ENCODE data around the gene PRPSAP1.
"Not testable (repeated sequence)": the region's sequence is repeated elsewhere in the genome, so short reads cannot be mapped to it uniquely, and the experiment has no call there.

PRPSAP1 gene

DNA sequence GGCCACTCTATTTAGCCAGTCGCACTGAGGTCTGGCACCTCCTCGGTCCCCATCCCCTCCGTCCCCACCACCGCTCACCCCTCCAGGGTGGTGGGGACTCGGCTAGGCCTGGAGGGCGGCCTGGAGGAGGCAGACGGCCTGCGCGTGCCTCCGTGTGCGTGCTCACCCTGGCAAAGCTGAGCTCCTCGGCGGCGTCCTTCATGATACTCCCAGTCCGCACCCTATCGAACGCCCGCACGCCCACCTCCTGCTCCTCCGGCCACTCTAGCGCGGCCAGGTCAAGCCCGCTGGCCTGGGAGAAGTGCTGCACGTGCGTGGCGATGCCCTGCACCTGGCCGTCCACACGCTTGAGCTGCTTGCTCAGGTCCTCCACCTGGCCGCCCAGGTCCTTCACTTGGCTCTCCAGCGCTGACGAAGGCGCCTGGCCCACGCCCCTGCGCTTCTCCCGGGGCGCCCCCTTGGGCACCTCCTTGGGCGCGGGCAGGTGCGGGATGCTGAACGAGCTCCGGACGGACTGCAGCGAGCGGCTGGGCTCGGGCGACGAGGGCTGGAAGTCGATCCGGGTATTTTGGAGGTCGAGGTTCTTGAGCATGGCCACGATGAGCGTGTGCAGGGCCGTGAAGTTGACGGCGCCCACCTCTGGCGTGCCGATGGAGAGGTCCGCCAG lies 46.3 kb downstream of the PRPSAP1 start:
- Histone ChIP-seq H3K4me1 (ENCODE audit: low read length) (no peaks in the 10 kb centered on the region), H3K4me3 (ENCODE audit: low read length) (no peak overlapping the region), H3K4me2 (ENCODE audit: low read depth, low read length) (no peak overlapping the region), H3K27ac (ENCODE audit: low read length) (no peak overlapping the region), H3F3A (ENCODE audit: insufficient read depth, low read length) (no peaks in the 10 kb centered on the region), H3K9me2 (replicated peaks; ENCODE audit: insufficient read depth, low read length) (no peaks in the 10 kb centered on the region), H2AFZ (ENCODE audit: low read length) (no peak overlapping the region), H3K9ac (ENCODE audit: low read length) (no peak overlapping the region), H3K79me2 (ENCODE audit: low read length) (no peaks in the 10 kb centered on the region), H4K20me1 (ENCODE audit: insufficient read depth, low read length) (no peaks in the 10 kb centered on the region), H3K9me3 (replicated peaks; ENCODE audit: insufficient read depth, low read length) (no peaks in the 10 kb centered on the region), H3K36me3 (replicated peaks; ENCODE audit: insufficient read depth, low read length) (no peaks in the 10 kb centered on the region), H3K27me3 (replicated peaks; ENCODE audit: insufficient read depth, low read length) (no peaks in the 10 kb centered on the region)
- DNase-seq, result no peak
- TF ChIP-seq, protein P1, sequence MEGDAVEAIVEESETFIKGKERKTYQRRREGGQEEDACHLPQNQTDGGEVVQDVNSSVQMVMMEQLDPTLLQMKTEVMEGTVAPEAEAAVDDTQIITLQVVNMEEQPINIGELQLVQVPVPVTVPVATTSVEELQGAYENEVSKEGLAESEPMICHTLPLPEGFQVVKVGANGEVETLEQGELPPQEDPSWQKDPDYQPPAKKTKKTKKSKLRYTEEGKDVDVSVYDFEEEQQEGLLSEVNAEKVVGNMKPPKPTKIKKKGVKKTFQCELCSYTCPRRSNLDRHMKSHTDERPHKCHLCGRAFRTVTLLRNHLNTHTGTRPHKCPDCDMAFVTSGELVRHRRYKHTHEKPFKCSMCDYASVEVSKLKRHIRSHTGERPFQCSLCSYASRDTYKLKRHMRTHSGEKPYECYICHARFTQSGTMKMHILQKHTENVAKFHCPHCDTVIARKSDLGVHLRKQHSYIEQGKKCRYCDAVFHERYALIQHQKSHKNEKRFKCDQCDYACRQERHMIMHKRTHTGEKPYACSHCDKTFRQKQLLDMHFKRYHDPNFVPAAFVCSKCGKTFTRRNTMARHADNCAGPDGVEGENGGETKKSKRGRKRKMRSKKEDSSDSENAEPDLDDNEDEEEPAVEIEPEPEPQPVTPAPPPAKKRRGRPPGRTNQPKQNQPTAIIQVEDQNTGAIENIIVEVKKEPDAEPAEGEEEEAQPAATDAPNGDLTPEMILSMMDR (IDR thresholded peaks at IDR 0.05; ENCODE audit: low read length), result no peak
- no peak for TF ChIP-seq EZH2 (optimal IDR thresholded peaks at IDR 0.05; ENCODE audit: low read depth, low read length)

DNA sequence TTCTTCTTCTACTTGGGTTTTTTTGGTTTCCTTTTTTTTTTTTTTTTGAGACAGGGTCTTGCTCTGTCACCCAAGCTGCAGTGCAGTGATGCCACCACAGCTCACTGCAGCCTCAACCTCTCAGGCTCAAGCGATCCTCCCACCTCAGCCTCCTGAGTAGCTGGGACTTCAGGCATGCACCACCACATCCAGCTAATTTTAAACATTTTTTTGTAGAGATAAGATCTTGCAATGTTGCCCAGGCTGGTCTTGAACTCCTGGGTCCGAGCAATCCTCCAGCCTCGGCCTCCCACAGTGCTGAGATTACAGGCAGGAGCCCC lies 48.6 kb downstream of the PRPSAP1 start:
- not testable (repeated sequence) for H3K9me3 ChIP-seq (replicated peaks; ENCODE audit: insufficient read depth, low read length); H3K4me3 ChIP-seq (ENCODE audit: low read length); H2AFZ ChIP-seq (ENCODE audit: low read length); H3F3A ChIP-seq (ENCODE audit: insufficient read depth, low read length); H3K27ac ChIP-seq (ENCODE audit: low read length); H3K4me1 ChIP-seq (ENCODE audit: low read length); H3K9ac ChIP-seq (ENCODE audit: low read length); DNase-seq; H3K9me2 ChIP-seq (replicated peaks; ENCODE audit: insufficient read depth, low read length); H3K36me3 ChIP-seq (replicated peaks; ENCODE audit: insufficient read depth, low read length); H3K4me2 ChIP-seq (ENCODE audit: low read depth, low read length); H4K20me1 ChIP-seq (ENCODE audit: insufficient read depth, low read length); H3K79me2 ChIP-seq (ENCODE audit: low read length); H3K27me3 ChIP-seq (replicated peaks; ENCODE audit: insufficient read depth, low read length)

DNA sequence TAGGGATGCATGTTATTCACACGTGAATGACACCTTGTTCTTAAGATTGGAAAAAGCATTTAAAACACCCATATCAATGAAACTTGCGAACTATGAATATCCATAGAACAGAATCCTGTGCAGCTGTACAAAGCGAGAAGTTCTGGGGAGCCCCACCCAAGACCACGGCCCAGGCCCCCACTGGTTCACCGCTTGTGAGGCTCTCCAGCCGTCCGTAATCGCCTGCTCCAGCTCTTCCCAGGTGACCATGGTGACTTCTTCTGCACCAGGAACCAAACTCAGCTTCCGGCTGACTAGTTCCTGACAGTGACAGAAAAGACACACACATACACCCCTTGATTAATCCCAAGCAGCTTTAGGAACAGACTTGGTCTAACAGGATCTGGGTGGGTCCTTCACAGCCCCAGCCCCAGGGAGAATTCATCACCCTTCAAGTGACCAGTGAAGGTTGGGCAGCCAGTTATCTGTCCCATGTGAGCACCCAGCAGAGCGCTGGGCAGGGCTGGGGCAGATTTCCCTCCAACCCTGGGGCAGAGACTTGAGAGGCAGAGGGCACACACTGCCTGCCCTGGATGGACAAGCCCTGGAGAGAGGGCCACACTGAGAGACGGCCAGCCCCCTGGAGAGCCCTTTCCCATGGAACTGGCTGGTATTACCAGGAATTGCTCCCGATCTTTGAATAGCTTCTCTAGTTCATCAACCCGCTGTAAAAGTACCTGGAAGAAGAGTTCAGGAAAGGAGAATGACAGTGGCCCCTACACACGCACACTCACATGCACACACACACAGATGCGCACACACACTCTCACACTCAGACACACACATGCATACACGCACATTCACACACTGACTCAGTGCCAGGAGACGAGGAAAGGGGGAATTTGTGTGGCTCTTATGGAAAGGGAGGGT lies 49.2 kb downstream of the PRPSAP1 start:
- Histone ChIP-seq H3K79me2 (ENCODE audit: low read length) (no peaks in the 10 kb centered on the region), H3K27ac (ENCODE audit: low read length) (no peak overlapping the region), H3F3A (ENCODE audit: insufficient read depth, low read length) (no peaks in the 10 kb centered on the region), H3K9me3 (replicated peaks; ENCODE audit: insufficient read depth, low read length) (no peaks in the 10 kb centered on the region), H3K4me3 (ENCODE audit: low read length) (no peak overlapping the region), H3K36me3 (replicated peaks; ENCODE audit: insufficient read depth, low read length) (no peaks in the 10 kb centered on the region), H3K9ac (ENCODE audit: low read length) (no peak overlapping the region), H3K27me3 (replicated peaks; ENCODE audit: insufficient read depth, low read length) (no peaks in the 10 kb centered on the region), H3K4me2 (ENCODE audit: low read depth, low read length) (no peak overlapping the region), H4K20me1 (ENCODE audit: insufficient read depth, low read length) (no peaks in the 10 kb centered on the region), H3K9me2 (replicated peaks; ENCODE audit: insufficient read depth, low read length) (no peaks in the 10 kb centered on the region), H2AFZ (ENCODE audit: low read length) (no peak overlapping the region), H3K4me1 (ENCODE audit: low read length) (no peaks in the 10 kb centered on the region)
- no peak for TF ChIP-seq EZH2 (optimal IDR thresholded peaks at IDR 0.05; ENCODE audit: low read depth, low read length)
- TF ChIP-seq, protein P1 (IDR thresholded peaks at IDR 0.05; ENCODE audit: low read length), result no peak
- TF ChIP-seq EZH2phosphoT487 (IDR thresholded peaks at IDR 0.05; ENCODE audit: low read length), result no peak
- no peak for DNase-seq

DNA sequence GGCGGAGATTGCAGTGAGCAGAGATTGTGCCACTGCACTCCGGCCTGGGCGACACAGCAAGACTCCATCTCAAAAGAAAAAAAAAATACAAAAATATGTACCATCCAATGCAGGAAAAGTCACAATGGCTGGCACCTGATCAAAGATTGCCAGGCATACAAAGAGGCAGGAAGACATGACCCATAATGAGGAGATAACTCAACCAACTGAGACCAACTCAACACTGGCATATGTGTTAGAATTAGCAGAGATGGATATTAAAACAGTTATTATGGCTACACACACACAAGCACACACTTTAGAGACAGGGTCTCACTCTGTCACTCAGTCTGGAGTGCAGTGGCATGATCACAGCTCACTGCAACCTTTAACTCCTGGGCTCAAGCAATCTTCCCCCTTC lies 56.3 kb downstream of the PRPSAP1 start:
- no peaks in the 10 kb centered on the region for H3K9me3 ChIP-seq (replicated peaks; ENCODE audit: insufficient read depth, low read length)
- no peaks in the 10 kb centered on the region for H3K79me2 ChIP-seq (ENCODE audit: low read length)
- H3K36me3 ChIP-seq (replicated peaks; ENCODE audit: insufficient read depth, low read length), result no peaks in the 10 kb centered on the region
- TF ChIP-seq EZH2phosphoT487 (IDR thresholded peaks at IDR 0.05; ENCODE audit: low read length), result no peak
- no peak for TF ChIP-seq EZH2 (optimal IDR thresholded peaks at IDR 0.05; ENCODE audit: low read depth, low read length)
- TF ChIP-seq, protein P1 (IDR thresholded peaks at IDR 0.05; ENCODE audit: low read length), result no peak
- no peaks in the 10 kb centered on the region for H3K27me3 ChIP-seq (replicated peaks; ENCODE audit: insufficient read depth, low read length)
- H4K20me1 ChIP-seq (ENCODE audit: insufficient read depth, low read length), result no peaks in the 10 kb centered on the region
- H3K4me1 ChIP-seq (ENCODE audit: low read length), result no peaks in the 10 kb centered on the region
- DNase-seq, result no peak
- H3K4me2 ChIP-seq (ENCODE audit: low read depth, low read length), result no peak overlapping the region
- H3K9me2 ChIP-seq (replicated peaks; ENCODE audit: insufficient read depth, low read length), result no peaks in the 10 kb centered on the region
- H3F3A ChIP-seq (ENCODE audit: insufficient read depth, low read length), result no peaks in the 10 kb centered on the region
- H3K9ac ChIP-seq (ENCODE audit: low read length), result no peak overlapping the region
- H3K4me3 ChIP-seq (ENCODE audit: low read length), result no peak overlapping the region
- no peak overlapping the region for H2AFZ ChIP-seq (ENCODE audit: low read length)
- H3K27ac ChIP-seq (ENCODE audit: low read length), result no peak overlapping the region

Measured in MM.1S (cell line).